Activated CD8-positive, alpha-beta memory T cell treated with anti-CD3 and anti-CD28 coated beads, Interleukin-2, amount 50 U/mL, for 1 hour (primary cell): ENCODE results near the gene HHATL.

ENCODE experiments used
- DNase-seq: peaks from one replicate; pipeline ENCODE4 v3.0.0-alpha.2; 2020; ENCODE audit errors: extremely low read depth

Gene HHATL

DNA sequence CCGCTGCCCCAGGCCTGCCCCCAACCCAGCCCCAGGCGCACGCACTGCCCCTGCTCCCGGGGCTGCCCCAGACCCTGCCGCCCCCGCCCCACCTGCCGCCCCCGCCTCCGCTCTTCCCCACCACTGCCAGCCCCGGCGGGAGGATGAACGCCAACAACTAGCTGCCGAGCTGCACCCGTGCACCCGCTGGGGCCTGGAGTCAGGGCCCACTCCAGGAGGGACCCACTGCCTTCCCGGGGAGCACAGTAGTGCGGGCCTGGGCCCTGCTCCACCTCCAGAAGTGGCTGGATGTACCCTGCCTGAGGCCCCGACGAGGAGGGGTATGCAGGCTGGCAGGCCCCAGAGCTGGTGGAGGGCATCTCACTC is 38.2 kb downstream of the HHATL start:
- DNase-seq, result no peak

GRCh38 chr3:42663581-42664437 is 38.8 kb downstream of the HHATL start:
- DNase-seq, result no peak

- DNase-seq, result no peak
These were observed 39.6 kb downstream of the HHATL start for GRCh38 chr3:42662813-42663535.

DNA sequence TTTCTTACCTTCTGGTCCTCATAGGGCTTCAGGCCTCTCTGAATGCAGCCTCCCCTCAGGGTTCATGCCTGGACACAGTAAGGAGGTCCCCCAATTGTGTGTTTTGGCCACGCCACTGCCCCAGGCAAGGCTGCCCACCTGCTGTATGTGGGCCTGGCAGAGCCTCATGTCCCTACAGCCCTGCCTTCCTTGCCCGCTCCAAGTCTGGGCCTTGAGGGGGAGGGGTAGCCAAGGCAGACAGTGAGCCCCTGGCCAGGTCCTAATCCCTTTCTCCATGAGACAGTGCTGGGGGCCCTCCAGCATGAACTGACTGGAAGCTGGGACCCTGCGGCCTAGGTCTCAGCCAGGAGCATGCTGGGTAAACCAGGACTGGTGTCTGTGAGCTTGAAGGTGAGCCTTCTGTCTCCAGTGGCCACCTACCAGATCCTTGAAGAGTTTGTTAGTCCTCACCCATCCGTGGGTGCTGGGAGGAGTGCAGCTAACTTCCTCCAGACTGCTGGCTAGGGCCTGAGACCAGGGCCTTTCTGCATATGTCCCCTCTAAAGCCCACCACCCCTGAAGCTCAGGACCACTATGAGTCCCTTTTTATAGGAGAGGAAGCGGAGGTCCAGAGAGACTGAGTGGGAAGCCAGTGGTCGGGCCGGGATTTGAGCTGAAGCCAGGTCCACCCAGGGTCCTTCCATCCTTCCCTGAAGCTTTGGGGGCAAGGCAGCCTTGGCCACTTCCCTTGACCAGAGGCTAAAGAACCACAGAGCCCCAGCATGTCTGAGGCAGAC is 40.4 kb downstream of the HHATL start:
- DNase-seq, result no peak

GRCh38 chr3:42661593-42662022 is 41.0 kb downstream of the HHATL start:
- DNase-seq, result no peak

DNA sequence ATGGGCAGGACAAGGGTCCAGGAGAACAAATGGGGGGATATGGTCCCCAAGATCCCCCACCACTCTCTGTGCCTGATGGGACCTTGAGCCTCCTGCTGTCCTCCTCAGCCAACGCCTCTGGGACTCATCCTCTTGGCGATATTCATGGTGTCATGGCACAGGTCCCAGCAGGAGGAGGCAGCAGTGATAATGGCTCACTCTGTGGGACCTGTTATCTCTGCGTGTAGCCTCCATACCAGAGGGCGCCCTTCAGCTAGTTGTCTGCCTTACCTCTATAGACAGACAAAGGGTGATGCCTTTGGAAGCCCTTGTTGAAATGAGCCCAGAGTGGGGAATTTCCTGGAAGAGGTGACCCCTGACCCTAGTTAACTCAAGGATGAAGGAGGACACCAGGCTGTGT is 41.7 kb downstream of the HHATL start:
- no peak for DNase-seq

- no peak for DNase-seq
These were observed 42.4 kb downstream of the HHATL start for GRCh38 chr3:42660131-42660715.

DNA sequence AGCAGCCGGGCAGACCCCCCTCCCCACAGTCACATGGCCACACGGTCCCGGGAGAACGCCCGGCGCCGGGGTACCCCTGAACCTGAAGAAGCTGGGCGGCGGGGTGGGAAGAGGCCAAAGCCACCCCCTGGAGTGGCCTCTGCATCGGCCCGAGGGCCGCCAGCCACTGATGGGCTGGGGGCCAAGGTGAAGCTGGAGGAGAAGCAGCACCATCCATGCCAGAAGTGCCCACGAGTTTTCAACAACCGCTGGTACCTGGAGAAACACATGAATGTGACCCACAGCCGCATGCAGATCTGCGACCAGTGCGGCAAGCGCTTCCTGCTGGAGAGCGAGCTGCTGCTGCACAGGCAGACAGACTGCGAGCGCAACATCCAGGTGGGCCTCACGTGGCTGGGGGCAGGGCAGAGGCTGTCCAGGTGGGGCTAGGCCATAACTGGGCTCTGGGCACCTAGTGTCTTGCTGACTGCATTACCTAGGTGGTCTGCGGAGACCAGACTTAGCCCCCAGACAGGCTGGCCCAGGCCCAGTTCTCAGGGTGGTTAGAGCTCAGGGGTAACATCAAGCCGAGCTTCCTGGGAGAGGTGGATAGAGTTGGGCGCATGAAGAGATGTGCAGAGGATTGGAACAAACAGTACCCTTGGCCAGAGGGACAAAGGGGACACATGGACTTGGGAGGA is 43.0 kb downstream of the HHATL start:
- DNase-seq, result no peak

DNA sequence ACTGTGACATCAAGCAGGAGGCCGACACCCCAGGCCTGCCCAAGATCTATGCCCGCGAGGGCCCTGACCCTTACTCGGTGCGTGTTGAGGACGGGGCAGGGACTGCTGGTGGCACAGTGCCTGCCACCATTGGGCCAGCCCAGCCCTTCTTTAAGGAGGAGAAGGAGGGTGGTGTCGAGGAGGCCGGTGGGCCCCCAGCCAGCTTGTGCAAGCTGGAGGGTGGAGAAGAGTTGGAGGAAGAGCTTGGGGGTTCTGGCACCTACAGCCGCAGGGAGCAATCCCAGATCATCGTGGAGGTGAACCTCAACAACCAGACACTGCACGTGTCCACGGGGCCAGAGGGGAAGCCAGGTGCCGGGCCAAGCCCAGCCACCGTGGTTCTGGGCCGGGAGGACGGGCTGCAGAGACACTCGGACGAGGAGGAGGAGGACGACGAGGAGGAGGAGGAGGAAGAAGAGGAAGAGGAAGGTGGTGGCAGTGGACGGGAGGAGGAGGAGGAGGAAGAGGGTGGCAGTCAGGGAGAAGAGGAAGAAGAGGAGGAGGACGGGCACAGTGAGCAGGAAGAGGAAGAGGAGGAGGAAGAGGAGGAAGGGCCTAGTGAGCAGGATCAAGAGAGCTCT is 43.7 kb downstream of the HHATL start:
- no peak for DNase-seq

DNA sequence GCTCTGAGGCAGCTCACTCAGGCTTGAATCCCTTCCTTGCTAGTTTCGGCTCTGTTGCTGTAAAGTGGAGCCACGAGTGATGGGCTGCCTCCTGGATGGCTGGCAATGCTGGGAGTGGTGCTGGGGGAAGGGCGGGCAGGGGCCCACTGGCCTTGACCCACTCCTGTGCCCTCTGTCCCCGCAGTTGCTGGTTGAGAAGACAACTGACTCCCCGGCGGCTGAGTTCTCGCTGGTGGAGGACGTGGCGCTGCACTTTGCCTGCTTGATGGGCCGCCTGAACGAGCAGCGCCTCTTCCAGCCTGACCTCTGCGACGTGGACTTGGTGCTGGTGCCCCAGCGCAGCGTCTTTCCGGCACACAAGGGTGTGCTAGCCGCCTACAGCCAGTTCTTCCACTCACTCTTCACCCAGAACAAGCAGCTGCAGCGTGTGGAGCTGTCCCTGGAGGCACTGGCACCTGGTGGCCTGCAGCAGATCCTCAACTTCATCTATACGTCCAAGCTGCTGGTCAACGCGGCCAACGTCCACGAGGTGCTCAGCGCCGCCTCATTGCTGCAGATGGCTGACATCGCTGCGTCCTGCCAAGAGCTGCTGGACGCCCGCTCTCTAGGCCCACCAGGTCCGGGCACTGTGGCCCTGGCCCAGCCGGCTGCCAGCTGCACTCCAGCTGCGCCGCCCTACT is 44.4 kb downstream of the HHATL start:
- DNase-seq, result no peak

DNA sequence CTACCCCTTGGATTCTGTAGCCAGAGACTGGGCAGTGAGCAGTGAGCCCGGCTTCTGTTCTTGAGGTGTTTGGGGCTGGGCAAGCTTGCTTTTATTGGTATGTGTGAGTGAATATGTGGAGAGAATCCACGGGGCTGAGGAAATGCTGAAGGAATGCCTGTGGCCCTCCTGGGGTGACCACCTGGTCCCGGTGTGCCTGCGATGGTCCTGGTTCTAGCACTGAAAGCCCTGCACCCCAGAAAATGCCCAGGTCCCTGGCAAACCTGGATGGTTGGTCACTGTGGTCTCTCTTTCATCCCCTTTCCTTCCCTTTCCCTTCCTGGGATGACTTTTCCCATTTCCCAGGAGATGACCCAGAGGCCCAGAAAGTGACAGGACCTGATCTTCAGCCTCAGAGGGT is 44.9 kb downstream of the HHATL start:
- no peak for DNase-seq

- DNase-seq, result no peak
These were observed 45.7 kb downstream of the HHATL start for GRCh38 chr3:42656680-42657610.

DNA sequence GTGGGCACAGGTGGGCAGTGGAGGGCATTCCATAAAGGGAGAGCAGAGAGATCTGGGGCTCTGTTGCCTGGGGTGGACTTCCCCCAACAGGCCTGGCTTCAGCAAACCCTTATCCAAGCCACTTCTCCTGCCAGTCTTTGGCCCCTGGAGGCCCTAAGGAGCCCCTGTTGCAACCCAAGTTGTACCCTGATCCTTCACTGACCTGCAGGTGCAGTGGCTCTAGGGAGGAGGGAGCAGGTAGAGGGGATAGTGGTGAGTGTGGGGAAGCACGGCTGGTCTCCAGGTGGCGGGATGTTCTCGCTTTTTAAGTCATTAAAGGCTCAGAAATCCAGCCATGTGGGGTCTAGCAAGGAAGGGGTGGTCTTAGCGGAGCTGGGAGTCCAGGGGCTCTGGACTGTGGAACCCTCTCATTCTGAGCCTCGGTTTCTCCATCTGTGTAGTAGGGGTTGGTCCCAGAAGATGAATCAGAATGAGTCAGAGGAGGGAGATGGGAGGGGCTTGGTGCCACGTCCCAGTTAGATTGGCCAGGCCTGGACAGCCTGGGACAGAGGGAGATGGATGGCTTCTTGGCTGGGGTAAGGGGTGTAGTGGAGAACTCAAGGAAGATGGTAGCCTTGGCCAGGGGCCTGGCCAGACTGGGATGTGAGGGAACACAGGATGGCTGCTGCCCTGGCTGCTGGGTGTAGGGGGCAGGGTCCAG is 46.5 kb downstream of the HHATL start:
- DNase-seq, result no peak

DNA sequence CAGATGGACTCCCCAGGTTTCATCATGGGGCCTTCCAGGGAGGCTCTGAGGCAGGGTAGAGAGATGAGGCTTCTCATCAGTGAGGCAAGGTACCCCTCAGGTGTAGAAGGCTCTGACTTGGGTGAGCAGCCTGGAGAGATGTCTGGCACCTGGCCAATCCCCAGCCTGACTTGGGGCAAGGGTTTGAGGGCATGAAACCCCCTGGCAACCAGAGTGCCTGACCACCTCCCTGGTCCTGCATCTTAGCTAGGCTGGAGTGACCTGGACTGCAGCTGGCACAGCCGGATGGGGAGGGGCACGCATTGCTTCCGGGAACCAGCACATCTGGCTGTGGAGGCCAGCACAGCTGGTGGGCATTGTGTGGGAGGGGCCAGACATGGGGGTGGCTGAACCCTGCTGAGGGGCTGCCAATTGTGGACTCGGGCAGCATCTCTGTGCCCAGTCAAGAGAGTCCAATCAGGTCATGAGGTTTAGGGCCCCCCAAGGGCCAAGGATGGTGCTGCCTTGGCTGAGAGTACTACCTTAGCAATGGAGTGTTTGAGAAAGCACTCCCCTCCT is 47.2 kb downstream of the HHATL start:
- DNase-seq, result no peak

- no peak for DNase-seq
These were observed 48.0 kb downstream of the HHATL start for GRCh38 chr3:42654331-42655201.

- no peak for DNase-seq
These were observed 48.9 kb downstream of the HHATL start, which contains the start of gene ZBTB47 for GRCh38 chr3:42653560-42654330. TSS of gene ZBTB47 (plus strand) at chr3:42653697. CDS start at chr3:42658356, 4,659 bp downstream.

DNA sequence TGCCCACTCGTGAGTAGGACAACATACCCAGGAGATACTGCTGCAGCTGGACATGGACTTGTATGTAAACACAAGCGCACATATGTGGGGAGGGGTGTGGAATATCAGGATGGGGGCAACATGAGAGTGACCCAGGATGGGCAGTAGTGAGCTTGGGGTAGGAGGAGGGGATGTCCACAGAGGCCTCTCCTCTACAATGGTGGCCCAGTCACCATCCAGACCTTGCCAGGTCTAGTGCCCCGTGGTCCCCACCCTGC is 49.4 kb downstream of the HHATL start:
- DNase-seq, result no peak
